HL-60/S4 (cell line): Measurements from ENCODE around the gene MYOM1.

ENCODE experiments used
- in situ Hi-C: fragments of 300-500 bp; cut with MboI; formaldehyde crosslinking; loops from 2 replicates; pipeline ENCODE4 v1.14.3; 2022; ENCODE audit warnings: low sequenced_read_pairs

MYOM1 gene

DNA sequence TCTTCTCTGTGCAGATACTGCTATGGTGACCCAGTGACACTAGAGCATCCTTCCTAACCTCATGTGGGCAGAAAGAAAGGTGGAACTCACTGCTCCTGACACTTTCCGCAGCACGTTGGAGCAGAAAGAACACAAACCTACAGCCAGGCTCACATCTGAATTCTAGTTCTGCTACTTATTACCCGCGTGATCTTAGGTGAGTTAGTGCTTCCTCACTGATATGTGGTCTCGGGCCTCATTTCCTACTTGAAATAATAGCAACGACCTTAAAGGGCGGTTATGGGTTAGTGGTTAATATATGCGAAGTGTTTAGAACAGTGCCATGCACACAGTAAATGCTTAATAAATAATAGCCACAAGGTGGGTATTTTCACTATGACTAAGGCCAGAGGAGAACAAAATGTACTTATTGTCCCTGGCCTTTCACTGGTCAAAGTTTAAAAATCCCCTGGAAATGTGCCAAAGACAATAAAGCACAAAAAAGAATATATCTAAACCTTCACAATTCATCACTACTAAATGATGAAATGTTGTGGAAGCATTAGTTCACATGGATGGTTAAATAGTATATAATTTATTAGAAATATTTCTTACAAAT lies 66.6 kb downstream of the MYOM1 start:
- in situ Hi-C loops = no loop called here

GRCh38 chr18:3152294-3152693 lies 67.5 kb downstream of the MYOM1 start:
- in situ Hi-C loops = no loop called here

GRCh38 chr18:3151399-3152264 lies 68.1 kb downstream of the MYOM1 start:
- in situ Hi-C loops = no loop called here

GRCh38 chr18:3150688-3151087 lies 69.1 kb downstream of the MYOM1 start:
- in situ Hi-C loops = no loop called here

DNA sequence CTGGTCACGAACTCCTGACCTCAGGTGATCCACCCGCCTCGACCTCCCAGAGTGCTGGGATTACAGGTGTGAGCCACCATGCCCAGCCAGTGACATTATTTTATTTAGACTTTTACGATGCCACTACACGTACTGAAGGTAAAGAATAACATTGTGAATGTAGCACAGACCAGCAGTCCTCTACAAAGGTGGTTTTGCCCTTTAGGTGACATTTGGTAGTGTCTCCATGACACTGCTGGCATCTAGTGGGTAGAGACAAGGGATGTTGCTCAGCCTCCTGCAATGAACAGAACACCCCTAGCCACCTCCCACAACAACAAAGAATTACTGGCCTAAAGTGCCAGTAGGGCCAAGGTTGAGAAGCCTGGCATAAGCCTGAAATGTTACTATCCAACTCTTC lies 69.5 kb downstream of the MYOM1 start:
- in situ Hi-C loops = no loop called here

DNA sequence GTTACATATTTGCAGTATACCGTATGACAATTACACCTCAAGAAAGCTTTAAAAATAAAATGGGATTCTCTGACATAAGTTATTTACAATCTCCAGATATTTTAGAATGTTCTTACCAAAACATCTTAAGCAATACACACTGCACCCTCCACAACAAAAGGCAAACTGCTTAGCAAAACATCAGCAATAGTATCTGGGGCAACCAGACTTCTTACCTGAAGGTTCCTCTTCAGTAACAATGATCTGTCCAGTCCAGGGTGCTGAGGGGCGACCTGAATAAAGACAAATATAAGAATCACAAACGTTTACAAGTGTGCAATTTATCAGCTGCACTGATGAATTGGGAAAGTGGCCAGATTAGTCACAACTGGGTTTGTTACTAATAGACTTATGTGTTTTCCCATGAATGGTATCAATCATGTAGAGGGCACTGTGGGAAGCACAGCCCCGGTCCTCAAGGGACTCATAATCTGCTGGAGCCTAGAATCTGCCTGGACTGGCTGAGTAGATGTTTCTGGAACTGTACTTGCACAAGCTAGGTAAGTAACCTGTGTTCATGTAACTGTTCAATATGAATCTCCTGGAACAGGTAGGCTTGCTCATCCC lies 70.7 kb downstream of the MYOM1 start:
- in situ Hi-C loops = no loop called here

- in situ Hi-C loops = no loop called here
Observed at GRCh38 chr18:3147935-3148554, 71.7 kb downstream of the MYOM1 start.

- in situ Hi-C loops = no loop called here
Observed at GRCh38 chr18:3140986-3141639, 78.7 kb downstream of the MYOM1 start.

DNA sequence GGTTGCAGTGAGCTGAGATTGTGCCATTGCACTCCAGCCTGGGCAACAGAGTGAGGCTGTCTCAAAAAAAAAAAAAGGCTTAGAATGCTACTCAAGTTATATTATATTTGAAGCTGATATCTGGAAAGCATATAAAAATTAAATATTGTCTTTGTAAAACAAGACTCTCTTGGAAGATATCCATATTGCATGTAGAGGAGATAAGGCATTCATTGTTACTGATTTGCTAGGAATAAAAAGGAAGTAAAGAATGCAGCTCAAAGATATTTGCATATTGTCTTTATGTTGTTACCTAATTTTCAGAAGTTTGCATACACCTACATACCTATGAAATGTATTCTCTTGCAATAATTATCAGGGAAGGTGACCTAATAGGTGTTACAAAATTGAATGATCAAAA lies 79.4 kb downstream of the MYOM1 start:
- in situ Hi-C loops = no loop called here

DNA sequence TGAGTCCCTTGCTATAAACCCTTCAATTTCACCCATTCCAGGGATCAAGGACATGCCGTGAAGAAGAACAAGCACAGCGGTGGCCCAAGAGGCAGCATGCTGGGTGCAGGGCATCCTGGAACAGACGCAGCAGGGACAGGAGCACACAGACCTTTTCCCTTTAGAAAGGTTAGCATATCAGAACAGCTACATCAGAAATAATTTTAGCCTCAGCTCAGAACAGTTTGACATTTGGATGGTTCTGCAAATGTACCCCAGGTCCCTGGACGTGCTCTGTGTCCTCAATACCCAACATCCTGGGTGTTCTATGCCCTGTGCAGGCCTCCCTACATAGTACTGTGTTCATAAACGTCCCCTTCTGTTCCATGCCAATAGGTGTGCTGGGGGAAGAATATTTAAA lies 80.4 kb downstream of the MYOM1 start:
- in situ Hi-C loops = no loop called here

DNA sequence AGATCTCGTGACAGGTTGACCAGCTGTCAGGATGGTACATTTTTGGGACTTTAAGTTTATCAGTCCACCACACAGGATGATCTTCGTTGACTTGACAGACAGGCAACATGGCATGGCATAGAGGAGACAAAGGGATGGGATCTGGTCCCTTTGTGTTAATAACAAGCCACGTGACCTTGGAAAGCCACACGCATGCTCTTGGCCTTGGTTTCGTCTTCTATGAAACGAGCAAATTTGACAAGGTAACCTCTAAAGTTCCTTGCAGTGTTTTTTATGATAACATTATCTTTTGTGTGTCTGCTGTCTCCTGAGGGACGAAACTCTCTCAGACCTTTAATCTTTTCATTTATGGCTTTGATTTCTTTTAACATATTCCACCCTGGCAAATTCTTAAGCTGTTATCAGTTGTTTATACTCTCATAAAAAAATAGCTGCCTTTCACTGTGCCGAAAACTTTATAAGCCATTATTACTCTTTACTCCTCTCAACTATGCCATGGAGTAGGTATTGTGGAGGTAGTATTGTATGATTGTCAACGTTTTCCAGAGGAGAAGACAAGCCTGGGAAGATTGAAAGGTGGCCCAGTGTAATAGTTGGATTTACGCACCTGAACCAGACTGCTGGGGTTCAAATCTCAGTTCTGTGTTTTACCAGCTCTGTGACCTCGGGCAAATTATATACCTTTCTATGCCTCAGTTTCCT lies 81.3 kb downstream of the MYOM1 start:
- in situ Hi-C loops = no loop called here

DNA sequence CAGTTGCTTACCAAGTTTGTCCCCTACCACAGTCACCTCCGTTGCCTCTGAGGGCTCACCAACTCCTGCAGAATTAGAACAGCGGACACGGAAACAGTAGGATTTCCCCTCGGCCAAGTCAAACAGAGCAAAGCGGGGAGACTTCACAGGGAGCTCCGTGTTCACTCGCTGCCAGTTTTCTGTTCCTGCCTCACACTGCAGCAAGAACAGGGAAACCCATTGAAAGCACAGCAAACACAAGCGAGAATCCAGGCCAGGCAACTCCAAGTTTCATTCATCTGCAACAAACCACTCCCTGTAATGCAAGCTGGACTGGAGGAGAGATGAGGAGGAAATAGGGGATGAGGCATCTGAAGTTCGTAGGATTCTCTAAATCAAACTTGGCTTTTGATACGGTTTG lies 84.2 kb downstream of the MYOM1 start:
- in situ Hi-C loops = no loop called here

- in situ Hi-C loops = no loop called here
Observed at GRCh38 chr18:3132700-3133099, 87.1 kb downstream of the MYOM1 start.

DNA sequence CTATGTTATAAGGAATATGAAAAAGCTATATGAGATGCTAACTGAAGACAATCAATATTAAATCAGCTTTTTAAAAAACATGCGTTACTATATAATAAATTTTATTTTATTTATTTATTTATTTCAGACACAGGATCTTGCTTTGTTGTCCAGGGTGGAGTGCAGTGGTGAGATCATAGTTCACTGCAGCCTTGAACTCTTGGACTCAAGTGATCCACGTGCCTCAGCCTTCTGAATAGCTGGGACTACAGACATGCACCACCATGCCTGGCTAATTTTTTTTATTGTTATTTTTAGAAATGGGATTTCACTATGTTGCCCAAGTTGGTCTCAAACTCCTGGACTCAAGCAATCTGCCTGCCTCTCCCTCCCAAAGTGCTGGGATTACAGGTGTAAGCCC lies 89.4 kb downstream of the MYOM1 start:
- in situ Hi-C loops = no loop called here

DNA sequence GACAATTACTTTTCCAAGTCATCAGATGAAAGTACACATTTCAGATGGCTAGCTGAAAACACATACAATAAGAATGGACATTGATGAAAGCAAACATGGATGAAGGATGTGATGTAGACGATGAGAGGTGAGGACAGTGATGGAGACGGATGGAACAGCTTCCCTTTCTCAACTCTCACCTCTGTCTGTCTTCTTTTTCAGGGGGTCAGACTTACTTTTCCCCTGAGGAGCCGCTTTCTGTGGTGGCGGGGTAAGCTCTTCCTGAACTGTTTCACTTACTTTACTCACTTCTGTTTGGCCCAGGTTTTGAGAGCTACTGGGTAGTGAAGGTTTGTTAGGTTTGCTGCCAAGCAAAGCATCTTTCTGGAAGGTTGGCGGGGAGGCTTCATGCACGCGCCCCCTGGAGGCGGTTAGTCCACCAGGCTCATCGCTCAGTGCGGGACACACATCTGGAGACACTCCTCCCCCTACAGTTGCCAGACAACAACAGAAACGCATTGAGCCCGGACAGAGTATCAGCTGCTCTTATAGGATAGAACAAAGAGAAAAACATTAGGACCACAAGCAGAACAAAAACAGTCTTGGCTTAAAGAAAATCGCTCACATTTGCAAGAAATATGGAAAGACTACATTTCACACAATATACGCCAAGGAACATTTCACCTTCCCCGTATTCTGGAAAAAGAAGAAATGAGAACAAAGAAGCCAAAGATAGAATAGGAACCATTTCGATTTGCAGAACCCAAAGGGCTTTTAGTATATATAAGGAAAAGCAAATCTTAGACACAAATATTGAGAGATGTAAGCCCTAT lies 90.5 kb downstream of the MYOM1 start:
- in situ Hi-C loops = no loop called here

- in situ Hi-C loops = no loop called here
Observed at GRCh38 chr18:3126457-3127097, 93.2 kb downstream of the MYOM1 start.

- in situ Hi-C loops = no loop called here
Observed at GRCh38 chr18:3124822-3125221, 94.9 kb downstream of the MYOM1 start.

DNA sequence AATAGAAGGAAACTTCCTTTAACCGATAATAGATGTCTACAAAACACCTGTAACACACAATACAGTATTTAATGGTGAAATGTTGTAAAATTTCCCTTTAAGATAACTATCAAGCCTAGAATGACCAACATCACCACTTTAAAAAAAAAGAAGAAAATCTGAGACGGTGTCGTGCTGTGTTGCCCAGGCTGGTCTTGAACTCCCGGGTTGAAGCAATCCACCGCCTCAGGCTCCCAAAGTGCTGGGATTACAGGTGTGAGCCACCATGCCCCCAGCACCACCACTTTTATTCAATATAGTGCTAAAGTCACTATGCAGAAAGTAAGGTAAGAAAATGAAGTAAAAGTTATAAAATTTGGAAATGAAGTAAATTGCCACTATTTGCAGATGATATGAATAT lies 96.9 kb downstream of the MYOM1 start:
- in situ Hi-C loops = no loop called here

DNA sequence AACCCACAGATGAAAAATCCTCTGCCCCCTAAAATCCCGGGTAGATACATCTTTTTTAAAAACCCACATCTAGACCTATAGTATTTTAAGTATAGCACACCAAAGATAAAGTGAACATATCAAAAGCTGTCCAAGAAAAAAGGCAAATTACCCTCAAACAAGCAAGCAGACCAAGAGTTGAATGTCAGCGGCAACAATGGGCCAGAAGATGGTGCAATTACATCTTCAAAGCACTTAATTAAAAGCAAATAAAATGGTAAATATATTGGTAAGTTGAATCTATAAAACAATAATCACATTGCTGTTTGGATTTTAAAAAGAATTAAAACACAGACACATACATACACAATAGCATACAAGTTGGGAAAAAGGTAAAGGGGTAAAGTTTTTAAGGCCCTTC lies 98.5 kb downstream of the MYOM1 start:
- in situ Hi-C loops = no loop called here
